ENCODE measurements around the gene FKBP7. TPM values are rescaled to one million over a fixed set of nuclear protein-coding genes. Genes with fewer than 3 reads are reported as not detected.

Gene FKBP7
- total RNA-seq, 2 experiments from 2014 or later = 8.3 to 8.5 TPM

DNA sequence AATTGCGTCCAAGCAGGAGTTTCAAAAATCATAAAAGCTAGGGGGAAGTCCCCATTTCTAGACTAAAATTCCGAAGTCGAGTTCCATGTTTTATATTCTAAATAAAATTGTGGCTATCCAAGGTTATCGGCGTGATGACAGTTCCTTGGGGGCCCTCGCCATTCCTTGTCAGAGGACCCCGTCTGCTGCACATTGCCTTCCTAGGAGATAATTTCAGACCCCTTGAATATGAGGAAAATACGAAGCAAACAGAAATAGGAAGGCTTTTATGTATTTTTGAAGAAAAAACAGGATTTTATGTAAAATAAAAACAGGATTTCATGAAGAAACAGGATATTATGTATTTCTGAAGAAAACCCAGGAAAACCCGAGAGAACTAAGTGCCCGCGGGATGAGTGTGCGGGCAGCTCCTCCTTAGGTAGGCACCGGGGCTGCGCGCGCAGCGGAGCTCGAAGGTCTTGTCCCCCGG, 1.4 kb upstream of the FKBP7 start:
- peak overlapping the region; percentile 100; the same call in 1 of the 2 replicates for H2AFZ ChIP-seq (ENCODE audit: low read length)
- no peaks in the 10 kb centered on the region for H3K9me2 ChIP-seq (ENCODE audit: insufficient read depth, low read length)
- H3K4me3 ChIP-seq (ENCODE audit: low read depth, low read length, poor library complexity, severe bottlenecking) = peak overlapping the region; percentile 78
- H3K9me3 ChIP-seq (ENCODE audit: low read length) = no peaks in the 10 kb centered on the region
- CTCF ChIA-PET (ENCODE audit: unreplicated experiment) = interaction anchor here (0.6 kb wide), 1 partner anchor 29 kb away, joined by 3 read pairs; the partner anchor contains the start of genes PJVK and PRKRA
- DNase-seq (ENCODE audit: low spot score) = no peak
- no TSS peak for BruUV-seq (replicated peaks)
- H3K4me2 ChIP-seq (ENCODE audit: low read length) = peak overlapping the region; percentile 97
- H4K20me1 ChIP-seq (ENCODE audit: insufficient read depth, low read length) = peaks cover 15% of the 10 kb centered on the region; the same call in 1 of the 2 replicates
- intact Hi-C loops (cut with micrococcal nuclease; ENCODE audit: unreplicated experiment) = loop anchor here (1.0 kb wide), 1 partner anchor 44 kb away; no protein-coding TSS in a partner anchor
- no peak for TF ChIP-seq EZH2phosphoT487 (IDR thresholded peaks at IDR 0.05; ENCODE audit: borderline replicate concordance, low read depth, low read length)
- TF ChIP-seq, protein P1, sequence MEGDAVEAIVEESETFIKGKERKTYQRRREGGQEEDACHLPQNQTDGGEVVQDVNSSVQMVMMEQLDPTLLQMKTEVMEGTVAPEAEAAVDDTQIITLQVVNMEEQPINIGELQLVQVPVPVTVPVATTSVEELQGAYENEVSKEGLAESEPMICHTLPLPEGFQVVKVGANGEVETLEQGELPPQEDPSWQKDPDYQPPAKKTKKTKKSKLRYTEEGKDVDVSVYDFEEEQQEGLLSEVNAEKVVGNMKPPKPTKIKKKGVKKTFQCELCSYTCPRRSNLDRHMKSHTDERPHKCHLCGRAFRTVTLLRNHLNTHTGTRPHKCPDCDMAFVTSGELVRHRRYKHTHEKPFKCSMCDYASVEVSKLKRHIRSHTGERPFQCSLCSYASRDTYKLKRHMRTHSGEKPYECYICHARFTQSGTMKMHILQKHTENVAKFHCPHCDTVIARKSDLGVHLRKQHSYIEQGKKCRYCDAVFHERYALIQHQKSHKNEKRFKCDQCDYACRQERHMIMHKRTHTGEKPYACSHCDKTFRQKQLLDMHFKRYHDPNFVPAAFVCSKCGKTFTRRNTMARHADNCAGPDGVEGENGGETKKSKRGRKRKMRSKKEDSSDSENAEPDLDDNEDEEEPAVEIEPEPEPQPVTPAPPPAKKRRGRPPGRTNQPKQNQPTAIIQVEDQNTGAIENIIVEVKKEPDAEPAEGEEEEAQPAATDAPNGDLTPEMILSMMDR (conservative IDR thresholded peaks at IDR 0.05; ENCODE audit: low read length) = no peak
- POLR2A ChIA-PET = interaction anchor here (0.7 to 1.6 kb wide), 4 partner anchors 11 to 29 kb away, joined by 3 to 8 read pairs (median 4); partner anchors contain the start of genes PJVK and PRKRA
- H3K36me3 ChIP-seq (ENCODE audit: insufficient read depth, low read length) = no peaks in the 10 kb centered on the region
- H3K27ac ChIP-seq (ENCODE audit: low read depth, low read length, poor library complexity, severe bottlenecking) = peak overlapping the region; percentile 57
- peaks cover 38% of the 10 kb centered on the region for H3K4me1 ChIP-seq (ENCODE audit: insufficient read depth, low read length, poor library complexity, severe bottlenecking)
- H3K79me2 ChIP-seq (ENCODE audit: insufficient read depth, low read depth, low read length) = peaks cover 57% of the 10 kb centered on the region

DNA sequence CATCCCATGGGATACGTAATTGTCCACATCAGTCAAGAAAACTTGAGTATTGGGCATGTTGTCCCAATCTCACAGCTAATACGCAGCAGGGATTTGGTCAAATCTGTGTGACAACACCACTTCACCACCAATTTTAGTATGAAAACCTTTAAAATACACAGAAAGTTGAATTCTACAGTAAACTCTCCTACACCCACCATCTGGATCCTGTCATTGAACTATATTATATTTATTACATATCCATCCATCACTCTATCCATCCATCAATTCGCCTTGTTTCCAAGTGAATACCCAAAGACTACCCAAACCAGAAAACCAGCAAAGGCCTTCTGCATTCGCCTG, 846 bp upstream of the FKBP7 start:
- H3K4me3 ChIP-seq (ENCODE audit: low read depth, low read length, poor library complexity, severe bottlenecking) = peak overlapping the region; percentile 78
- H2AFZ ChIP-seq (ENCODE audit: low read length) = peak overlapping the region; percentile 100; the same call in 1 of the 2 replicates
- intact Hi-C loops (cut with micrococcal nuclease; ENCODE audit: unreplicated experiment) = loop anchor here (1.0 kb wide), 1 partner anchor 44 kb away; no protein-coding TSS in a partner anchor
- no TSS peak for BruUV-seq (replicated peaks)
- no peak for DNase-seq (ENCODE audit: low spot score)
- CTCF ChIA-PET (ENCODE audit: unreplicated experiment) = no interaction called here
- no peaks in the 10 kb centered on the region for H3K9me3 ChIP-seq (ENCODE audit: low read length)
- no peaks in the 10 kb centered on the region for H3K36me3 ChIP-seq (ENCODE audit: insufficient read depth, low read length)
- H4K20me1 ChIP-seq (ENCODE audit: insufficient read depth, low read length) = peaks cover 13% of the 10 kb centered on the region; the same call in 1 of the 2 replicates
- H3K27ac ChIP-seq (ENCODE audit: low read depth, low read length, poor library complexity, severe bottlenecking) = peak overlapping the region; percentile 86
- POLR2A ChIA-PET = interaction anchor here (1.6 kb wide), 1 partner anchor 13 kb away, joined by 4 read pairs; no protein-coding TSS in a partner anchor
- H3K9me2 ChIP-seq (ENCODE audit: insufficient read depth, low read length) = no peaks in the 10 kb centered on the region
- H3K4me2 ChIP-seq (ENCODE audit: low read length) = peak overlapping the region; percentile 97
- peaks cover 38% of the 10 kb centered on the region for H3K4me1 ChIP-seq (ENCODE audit: insufficient read depth, low read length, poor library complexity, severe bottlenecking)
- H3K79me2 ChIP-seq (ENCODE audit: insufficient read depth, low read depth, low read length) = peaks cover 51% of the 10 kb centered on the region
- TF ChIP-seq EZH2phosphoT487 (IDR thresholded peaks at IDR 0.05; ENCODE audit: borderline replicate concordance, low read depth, low read length) = no peak
- TF ChIP-seq, protein P1 (conservative IDR thresholded peaks at IDR 0.05; ENCODE audit: low read length) = peak; percentile 48

DNA sequence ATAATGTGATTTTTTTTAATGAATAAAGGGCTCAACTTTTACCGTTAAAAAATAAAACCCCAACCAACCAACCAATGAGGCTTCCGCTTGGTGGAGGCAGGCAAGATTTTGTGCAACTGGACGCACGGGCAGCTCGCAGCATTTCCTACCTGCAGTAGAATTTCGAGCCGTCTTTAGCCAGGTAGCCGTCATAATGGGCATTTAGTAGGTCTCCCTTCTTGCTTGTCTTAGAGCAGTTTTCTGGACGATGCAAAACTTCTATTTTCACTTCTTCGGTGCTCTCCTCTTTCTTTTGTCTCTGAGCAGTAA, 316 bp downstream of the FKBP7 start:
- BruUV-seq (replicated peaks) = TSS peak; percentile 85
- Histone ChIP-seq H3K9me2 (ENCODE audit: insufficient read depth, low read length) (no peaks in the 10 kb centered on the region), H3K36me3 (ENCODE audit: insufficient read depth, low read length) (no peaks in the 10 kb centered on the region), H3K27ac (ENCODE audit: low read depth, low read length, poor library complexity, severe bottlenecking) (peak overlapping the region; percentile 86), H3K4me2 (ENCODE audit: low read length) (peak overlapping the region; percentile 97), H4K20me1 (ENCODE audit: insufficient read depth, low read length) (peaks cover 13% of the 10 kb centered on the region; the same call in 1 of the 2 replicates), H3K79me2 (ENCODE audit: insufficient read depth, low read depth, low read length) (peaks cover 40% of the 10 kb centered on the region), H3K4me3 (ENCODE audit: low read depth, low read length, poor library complexity, severe bottlenecking) (peak overlapping the region; percentile 78), H3K4me1 (ENCODE audit: insufficient read depth, low read length, poor library complexity, severe bottlenecking) (peaks cover 38% of the 10 kb centered on the region), H2AFZ (ENCODE audit: low read length) (peak overlapping the region; percentile 100), H3K9me3 (ENCODE audit: low read length) (no peaks in the 10 kb centered on the region)
- peak; percentile 42 for DNase-seq (ENCODE audit: low spot score)
- CTCF ChIA-PET (ENCODE audit: unreplicated experiment) = no interaction called here
- POLR2A ChIA-PET = no interaction called here
- intact Hi-C loops (cut with micrococcal nuclease; ENCODE audit: unreplicated experiment) = loop anchor here (1.0 kb wide), 1 partner anchor 27 kb away; the partner anchor contains the start of genes PJVK and PRKRA
- TF ChIP-seq, protein P1 (conservative IDR thresholded peaks at IDR 0.05; ENCODE audit: low read length) = no peak
- TF ChIP-seq EZH2phosphoT487 (IDR thresholded peaks at IDR 0.05; ENCODE audit: borderline replicate concordance, low read depth, low read length) = no peak

All from OCI-LY7 (cell line).